ENCODE results near the gene SLC25A21.

Gene SLC25A21

DNA sequence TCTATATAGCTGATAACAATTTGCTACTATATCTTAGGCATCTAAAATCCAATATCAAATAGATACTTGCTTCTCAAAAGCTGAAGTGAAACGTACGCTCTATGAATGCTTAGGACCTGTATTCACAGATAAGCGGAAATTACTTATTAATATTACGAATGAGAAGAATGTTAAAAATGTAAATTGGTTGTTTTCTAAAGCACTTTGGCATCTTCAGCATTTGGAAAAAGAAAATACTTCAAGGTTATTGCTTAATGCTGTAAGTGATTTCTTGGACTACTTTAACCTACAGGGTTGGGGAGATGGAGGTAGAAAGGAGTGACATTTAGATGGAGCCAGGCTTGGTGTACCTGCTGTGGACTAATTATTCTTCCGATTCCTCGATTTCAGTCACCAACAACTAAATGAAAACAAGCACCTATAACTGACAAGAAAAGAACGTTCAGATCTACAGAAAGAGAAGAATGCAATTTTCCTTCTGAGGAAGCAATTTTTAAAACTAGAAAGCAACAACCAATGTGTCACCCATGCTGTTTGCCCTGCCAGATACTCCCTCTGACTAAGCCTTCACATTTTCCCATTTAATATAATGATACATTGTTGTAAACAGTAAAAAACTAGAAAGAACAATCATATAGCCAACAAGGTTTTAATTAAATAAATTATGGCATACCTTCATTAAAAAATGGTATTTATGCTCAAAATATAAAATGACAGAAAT, 49.3 kb downstream of the SLC25A21 start:
- no peak for TF ChIP-seq RAD21 (IDR thresholded peaks at IDR 0.05; ENCODE audit: low read depth)
- no peak for TF ChIP-seq TEAD4 (IDR thresholded peaks at IDR 0.05)
- no peak for TF ChIP-seq EGR1 (IDR thresholded peaks at IDR 0.05)
- no peak for TF ChIP-seq EP300 (IDR thresholded peaks at IDR 0.05; ENCODE audit: borderline replicate concordance)
- no peak for TF ChIP-seq TAF1 (IDR thresholded peaks at IDR 0.05; ENCODE audit: low read depth)
- no peak for TF ChIP-seq ZBTB7A (IDR thresholded peaks at IDR 0.05; ENCODE audit: low read depth)
- TF ChIP-seq, protein P1, sequence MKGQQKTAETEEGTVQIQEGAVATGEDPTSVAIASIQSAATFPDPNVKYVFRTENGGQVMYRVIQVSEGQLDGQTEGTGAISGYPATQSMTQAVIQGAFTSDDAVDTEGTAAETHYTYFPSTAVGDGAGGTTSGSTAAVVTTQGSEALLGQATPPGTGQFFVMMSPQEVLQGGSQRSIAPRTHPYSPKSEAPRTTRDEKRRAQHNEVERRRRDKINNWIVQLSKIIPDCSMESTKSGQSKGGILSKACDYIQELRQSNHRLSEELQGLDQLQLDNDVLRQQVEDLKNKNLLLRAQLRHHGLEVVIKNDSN (IDR thresholded peaks at IDR 0.05), result no peak
- TF ChIP-seq, protein P2, sequence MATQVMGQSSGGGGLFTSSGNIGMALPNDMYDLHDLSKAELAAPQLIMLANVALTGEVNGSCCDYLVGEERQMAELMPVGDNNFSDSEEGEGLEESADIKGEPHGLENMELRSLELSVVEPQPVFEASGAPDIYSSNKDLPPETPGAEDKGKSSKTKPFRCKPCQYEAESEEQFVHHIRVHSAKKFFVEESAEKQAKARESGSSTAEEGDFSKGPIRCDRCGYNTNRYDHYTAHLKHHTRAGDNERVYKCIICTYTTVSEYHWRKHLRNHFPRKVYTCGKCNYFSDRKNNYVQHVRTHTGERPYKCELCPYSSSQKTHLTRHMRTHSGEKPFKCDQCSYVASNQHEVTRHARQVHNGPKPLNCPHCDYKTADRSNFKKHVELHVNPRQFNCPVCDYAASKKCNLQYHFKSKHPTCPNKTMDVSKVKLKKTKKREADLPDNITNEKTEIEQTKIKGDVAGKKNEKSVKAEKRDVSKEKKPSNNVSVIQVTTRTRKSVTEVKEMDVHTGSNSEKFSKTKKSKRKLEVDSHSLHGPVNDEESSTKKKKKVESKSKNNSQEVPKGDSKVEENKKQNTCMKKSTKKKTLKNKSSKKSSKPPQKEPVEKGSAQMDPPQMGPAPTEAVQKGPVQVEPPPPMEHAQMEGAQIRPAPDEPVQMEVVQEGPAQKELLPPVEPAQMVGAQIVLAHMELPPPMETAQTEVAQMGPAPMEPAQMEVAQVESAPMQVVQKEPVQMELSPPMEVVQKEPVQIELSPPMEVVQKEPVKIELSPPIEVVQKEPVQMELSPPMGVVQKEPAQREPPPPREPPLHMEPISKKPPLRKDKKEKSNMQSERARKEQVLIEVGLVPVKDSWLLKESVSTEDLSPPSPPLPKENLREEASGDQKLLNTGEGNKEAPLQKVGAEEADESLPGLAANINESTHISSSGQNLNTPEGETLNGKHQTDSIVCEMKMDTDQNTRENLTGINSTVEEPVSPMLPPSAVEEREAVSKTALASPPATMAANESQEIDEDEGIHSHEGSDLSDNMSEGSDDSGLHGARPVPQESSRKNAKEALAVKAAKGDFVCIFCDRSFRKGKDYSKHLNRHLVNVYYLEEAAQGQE (IDR thresholded peaks at IDR 0.05; ENCODE audit: low read depth), result no peak
- TF ChIP-seq CEBPB (IDR thresholded peaks at IDR 0.05), result no peak
- no peak for TF ChIP-seq CREB1 (IDR thresholded peaks at IDR 0.05; ENCODE audit: low read depth)
- no peak for TF ChIP-seq YY1 (IDR thresholded peaks at IDR 0.05; ENCODE audit: low read depth)
- TF ChIP-seq NFIC (IDR thresholded peaks at IDR 0.05), result no peak
- TF ChIP-seq FOXM1 (IDR thresholded peaks at IDR 0.05; ENCODE audit: borderline replicate concordance, low read depth), result no peak
- TF ChIP-seq, protein P3, sequence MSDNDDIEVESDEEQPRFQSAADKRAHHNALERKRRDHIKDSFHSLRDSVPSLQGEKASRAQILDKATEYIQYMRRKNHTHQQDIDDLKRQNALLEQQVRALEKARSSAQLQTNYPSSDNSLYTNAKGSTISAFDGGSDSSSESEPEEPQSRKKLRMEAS (IDR thresholded peaks at IDR 0.05), result no peak
- no peak for TF ChIP-seq TCF12 (IDR thresholded peaks at IDR 0.05; ENCODE audit: low read depth)

DNA sequence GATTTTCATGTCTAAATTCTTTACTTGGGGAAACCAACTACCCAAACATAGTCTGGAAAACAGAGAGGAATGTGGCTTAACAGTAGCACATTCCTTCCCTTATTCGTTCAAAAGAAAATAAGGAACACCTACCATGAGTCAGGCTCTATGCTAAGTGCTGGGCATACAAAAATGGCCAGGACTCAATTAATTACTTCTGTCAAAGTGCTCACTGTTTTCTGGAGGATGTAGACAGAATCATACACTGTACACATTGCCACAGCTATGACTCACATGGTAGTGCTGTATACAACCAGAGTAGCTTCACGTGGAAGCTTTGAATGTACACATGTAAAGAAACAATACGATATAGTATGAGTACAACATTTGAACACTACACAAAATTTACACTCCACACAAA, 50.1 kb downstream of the SLC25A21 start:
- TF ChIP-seq, protein P2 (IDR thresholded peaks at IDR 0.05; ENCODE audit: low read depth), result no peak
- no peak for TF ChIP-seq EGR1 (IDR thresholded peaks at IDR 0.05)
- TF ChIP-seq, protein P1 (IDR thresholded peaks at IDR 0.05), result no peak
- no peak for TF ChIP-seq CREB1 (IDR thresholded peaks at IDR 0.05; ENCODE audit: low read depth)
- TF ChIP-seq, protein P3 (IDR thresholded peaks at IDR 0.05), result no peak
- TF ChIP-seq TEAD4 (IDR thresholded peaks at IDR 0.05), result peak; percentile 57; the same call in 1 of the 2 replicates
- TF ChIP-seq EP300 (IDR thresholded peaks at IDR 0.05; ENCODE audit: borderline replicate concordance), result no peak
- TF ChIP-seq FOXM1 (IDR thresholded peaks at IDR 0.05; ENCODE audit: borderline replicate concordance, low read depth), result peak; percentile 74
- TF ChIP-seq YY1 (IDR thresholded peaks at IDR 0.05; ENCODE audit: low read depth), result no peak
- no peak for TF ChIP-seq RAD21 (IDR thresholded peaks at IDR 0.05; ENCODE audit: low read depth)
- no peak for TF ChIP-seq CEBPB (IDR thresholded peaks at IDR 0.05)

DNA sequence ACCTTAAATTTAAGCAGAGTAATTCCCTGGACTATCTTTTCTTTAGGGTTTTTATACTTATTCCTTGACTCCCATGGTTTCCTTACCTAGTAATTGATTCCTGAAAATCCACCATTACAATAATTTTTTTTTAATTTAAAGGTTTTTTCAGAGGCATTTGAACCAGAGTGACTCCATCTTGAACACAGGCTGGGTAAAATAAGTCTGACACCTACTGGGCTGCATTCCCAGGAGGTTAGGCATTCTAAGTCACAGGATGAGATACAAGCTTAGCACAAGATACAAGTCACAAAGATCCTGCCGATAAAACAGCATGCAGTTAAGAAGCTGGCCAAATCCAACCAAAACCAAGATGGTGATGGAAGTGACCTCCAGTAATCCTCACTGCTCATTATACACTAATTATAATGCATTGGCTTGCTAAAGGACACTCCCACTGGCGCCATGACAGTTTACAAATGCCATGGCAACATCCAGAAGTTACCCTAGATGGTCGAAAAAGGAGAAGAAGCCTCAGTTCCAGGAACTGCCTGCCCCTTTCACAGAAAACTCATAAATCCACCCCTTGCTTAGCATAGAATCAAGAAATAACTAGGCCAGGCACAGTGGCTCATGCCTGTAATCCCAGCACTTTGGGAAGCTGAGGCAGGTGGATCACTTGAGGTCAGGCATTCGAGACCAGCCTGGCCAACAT, 53.6 kb downstream of the SLC25A21 start:
- no peak for TF ChIP-seq TCF12 (IDR thresholded peaks at IDR 0.05; ENCODE audit: low read depth)
- TF ChIP-seq, protein P2 (IDR thresholded peaks at IDR 0.05; ENCODE audit: low read depth), result no peak
- no peak for TF ChIP-seq CEBPB (IDR thresholded peaks at IDR 0.05)
- no peak for TF ChIP-seq EGR1 (IDR thresholded peaks at IDR 0.05)
- no peak for TF ChIP-seq RAD21 (IDR thresholded peaks at IDR 0.05; ENCODE audit: low read depth)
- TF ChIP-seq, protein P1 (IDR thresholded peaks at IDR 0.05), result no peak
- no peak for TF ChIP-seq TAF1 (IDR thresholded peaks at IDR 0.05; ENCODE audit: low read depth)
- TF ChIP-seq, protein P3 (IDR thresholded peaks at IDR 0.05), result no peak
- TF ChIP-seq FOXM1 (IDR thresholded peaks at IDR 0.05; ENCODE audit: borderline replicate concordance, low read depth), result no peak
- no peak for TF ChIP-seq CREB1 (IDR thresholded peaks at IDR 0.05; ENCODE audit: low read depth)
- TF ChIP-seq ZBTB7A (IDR thresholded peaks at IDR 0.05; ENCODE audit: low read depth), result no peak
- TF ChIP-seq NFIC (IDR thresholded peaks at IDR 0.05), result no peak
- TF ChIP-seq YY1 (IDR thresholded peaks at IDR 0.05; ENCODE audit: low read depth), result no peak
- TF ChIP-seq TEAD4 (IDR thresholded peaks at IDR 0.05), result no peak
